ENCODE measurements around the gene SERPINA10. TPM values are rescaled to one million over a fixed set of nuclear protein-coding genes. Genes with fewer than 3 reads are reported as not detected.

Gene SERPINA10
- total RNA-seq, 4 donors from 2014 or later = 0.55 TPM; not detected in 3

DNA sequence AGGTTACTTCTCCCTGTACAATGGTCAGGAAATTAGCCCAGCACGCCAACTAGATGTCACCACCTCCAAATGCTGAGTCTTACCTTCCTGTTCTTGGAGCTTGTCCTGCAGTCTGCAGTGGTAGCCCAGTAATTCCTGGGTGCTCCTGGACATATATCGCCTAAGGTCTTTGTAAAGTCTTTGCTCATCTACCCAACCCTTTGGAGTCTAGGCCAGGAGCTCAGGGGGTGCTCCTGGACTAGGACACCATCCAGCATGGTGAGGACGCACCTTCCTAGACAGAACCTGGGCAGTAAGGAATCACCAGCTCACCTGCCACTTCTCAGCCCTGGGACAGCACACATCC lies 569 bp downstream of the SERPINA10 start:
- Histone ChIP-seq H3K27me3 (no peaks in the 10 kb centered on the region), H3K9me3 (no peaks in the 10 kb centered on the region), H3K27ac (no peak overlapping the region), H3K36me3 (no peaks in the 10 kb centered on the region), H3K4me1 (peaks cover 0 to 6% (median 3%) of the 10 kb centered on the region in 4 donors), H3K4me3 (no peak overlapping the region)
- no peak for DNase-seq
- intact Hi-C loops (cut with DNase I; ENCODE audit: low total_unique reads) = no loop called here
- TF ChIP-seq POLR2A (IDR thresholded peaks at IDR 0.05) (no peak), EP300 (IDR thresholded peaks at IDR 0.05; ENCODE audit: low read depth) (no peak), POLR2AphosphoS5 (IDR thresholded peaks at IDR 0.05) (no peak)
- TF ChIP-seq, protein P1, sequence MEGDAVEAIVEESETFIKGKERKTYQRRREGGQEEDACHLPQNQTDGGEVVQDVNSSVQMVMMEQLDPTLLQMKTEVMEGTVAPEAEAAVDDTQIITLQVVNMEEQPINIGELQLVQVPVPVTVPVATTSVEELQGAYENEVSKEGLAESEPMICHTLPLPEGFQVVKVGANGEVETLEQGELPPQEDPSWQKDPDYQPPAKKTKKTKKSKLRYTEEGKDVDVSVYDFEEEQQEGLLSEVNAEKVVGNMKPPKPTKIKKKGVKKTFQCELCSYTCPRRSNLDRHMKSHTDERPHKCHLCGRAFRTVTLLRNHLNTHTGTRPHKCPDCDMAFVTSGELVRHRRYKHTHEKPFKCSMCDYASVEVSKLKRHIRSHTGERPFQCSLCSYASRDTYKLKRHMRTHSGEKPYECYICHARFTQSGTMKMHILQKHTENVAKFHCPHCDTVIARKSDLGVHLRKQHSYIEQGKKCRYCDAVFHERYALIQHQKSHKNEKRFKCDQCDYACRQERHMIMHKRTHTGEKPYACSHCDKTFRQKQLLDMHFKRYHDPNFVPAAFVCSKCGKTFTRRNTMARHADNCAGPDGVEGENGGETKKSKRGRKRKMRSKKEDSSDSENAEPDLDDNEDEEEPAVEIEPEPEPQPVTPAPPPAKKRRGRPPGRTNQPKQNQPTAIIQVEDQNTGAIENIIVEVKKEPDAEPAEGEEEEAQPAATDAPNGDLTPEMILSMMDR (IDR thresholded peaks at IDR 0.05) = no peak
- in situ Hi-C loops (cut with MboI; ENCODE audit: low pct_ligation_motif_present in 1 of 4, low pct_unique_long_range_greater_than_20kb in 1 of 4, low sequenced_read_pairs in 3 of 4) = no loop called here
- WGBS, 2 donors (ENCODE audit: low coverage in 1 of 2) = 87% methylated on average over 3 of the region's 3 CpGs; no CpG with 5 or more reads in 1 of the 2 donors

DNA sequence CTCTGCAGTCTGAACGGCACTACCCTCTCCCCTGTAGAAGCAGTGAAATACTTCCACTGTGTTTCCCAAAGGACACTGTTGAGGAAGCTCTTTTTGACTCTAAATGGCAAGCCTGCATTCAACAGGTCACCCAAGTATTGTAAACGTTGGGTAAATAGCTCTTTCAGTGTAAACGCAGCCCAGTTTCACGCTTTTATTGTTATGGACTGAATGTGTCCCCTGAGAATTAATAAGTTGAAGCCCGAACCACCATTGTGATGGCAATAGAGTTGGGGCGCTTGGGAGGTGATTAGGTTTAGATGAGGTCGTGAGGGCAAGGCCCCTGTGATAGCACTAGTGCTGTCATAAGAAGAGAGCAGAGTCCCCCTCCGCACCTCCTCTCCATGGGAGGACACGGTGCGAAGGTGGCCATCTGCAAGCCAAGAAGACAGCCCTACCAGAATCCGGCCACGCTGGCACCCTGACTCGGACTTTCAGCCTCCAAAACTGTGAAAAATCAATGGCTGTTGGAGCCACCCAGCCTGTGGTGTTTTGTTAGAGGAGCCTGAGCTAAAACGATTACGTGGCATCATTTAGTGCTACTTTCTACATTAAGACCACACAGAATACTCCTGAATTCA lies 1.1 kb downstream of the SERPINA10 start:
- Histone ChIP-seq H3K4me3 (no peak overlapping the region), H3K9me3 (no peaks in the 10 kb centered on the region), H3K36me3 (no peaks in the 10 kb centered on the region), H3K4me1 (peaks cover 0 to 6% (median 3%) of the 10 kb centered on the region in 4 donors), H3K27me3 (no peaks in the 10 kb centered on the region), H3K27ac (no peak overlapping the region)
- TF ChIP-seq POLR2AphosphoS5 (IDR thresholded peaks at IDR 0.05) (no peak), POLR2A (IDR thresholded peaks at IDR 0.05) (no peak), EP300 (IDR thresholded peaks at IDR 0.05; ENCODE audit: low read depth) (no peak)
- TF ChIP-seq, protein P1 (IDR thresholded peaks at IDR 0.05) = no peak
- intact Hi-C loops (cut with DNase I; ENCODE audit: low total_unique reads) (no loop called here), in situ Hi-C loops (cut with MboI; ENCODE audit: low pct_ligation_motif_present in 1 of 4, low pct_unique_long_range_greater_than_20kb in 1 of 4, low sequenced_read_pairs in 3 of 4) (no loop called here)
- no peak for DNase-seq
- WGBS, 2 donors (ENCODE audit: low coverage in 1 of 2) = 72 to 86% methylated on average over 8 to 15 of the region's 15 CpGs

DNA sequence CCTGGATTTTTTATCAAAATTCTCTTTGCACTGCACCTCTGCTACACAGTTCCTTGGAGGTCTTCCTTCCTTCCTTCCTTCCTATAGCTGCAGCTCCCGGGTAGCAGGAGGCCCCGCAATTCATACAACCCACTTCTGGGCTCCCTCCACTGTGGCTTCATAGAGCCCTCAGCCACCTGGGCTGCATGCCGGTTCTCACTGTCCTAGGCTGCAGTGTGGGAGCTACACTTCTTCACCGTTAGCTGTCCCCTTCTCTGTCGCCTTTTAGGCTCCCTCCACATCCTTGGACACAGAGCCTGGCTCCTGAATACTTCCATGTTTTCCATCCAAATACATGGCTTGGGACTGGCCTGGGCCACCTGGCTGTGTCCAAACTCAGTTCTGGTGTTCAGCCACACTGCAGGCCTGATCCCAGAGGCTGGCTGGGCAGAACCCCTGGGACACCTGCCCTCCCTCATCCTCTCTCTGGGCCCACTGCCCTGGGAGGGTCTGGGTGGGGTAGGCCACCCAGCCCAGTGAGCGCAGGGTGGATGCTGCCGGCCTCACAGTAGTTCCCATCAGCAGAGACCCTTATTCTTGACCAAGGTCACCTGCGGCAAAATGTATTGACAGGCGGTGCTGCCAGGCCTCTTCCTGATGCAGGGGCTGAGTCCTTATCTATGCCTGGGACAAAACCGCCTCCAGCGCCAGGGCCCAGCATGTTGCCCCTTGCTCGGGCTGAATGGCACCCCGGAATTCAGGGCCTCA lies 1.7 kb downstream of the SERPINA10 start:
- intact Hi-C loops (cut with DNase I; ENCODE audit: low total_unique reads) (no loop called here), in situ Hi-C loops (cut with MboI; ENCODE audit: low pct_ligation_motif_present in 1 of 4, low pct_unique_long_range_greater_than_20kb in 1 of 4, low sequenced_read_pairs in 3 of 4) (no loop called here)
- TF ChIP-seq, protein P1 (IDR thresholded peaks at IDR 0.05) = no peak
- TF ChIP-seq EP300 (IDR thresholded peaks at IDR 0.05; ENCODE audit: low read depth) (no peak), POLR2A (IDR thresholded peaks at IDR 0.05) (no peak), POLR2AphosphoS5 (IDR thresholded peaks at IDR 0.05) (no peak)
- Histone ChIP-seq H3K27me3 (no peaks in the 10 kb centered on the region), H3K4me1 (peaks cover 0 to 6% (median 3%) of the 10 kb centered on the region in 4 donors), H3K9me3 (no peaks in the 10 kb centered on the region), H3K27ac (no peak overlapping the region), H3K4me3 (no peak overlapping the region), H3K36me3 (no peaks in the 10 kb centered on the region)
- 89 to 90% methylated on average over 5 to 13 of the region's 13 CpGs for WGBS, 2 donors (ENCODE audit: low coverage in 1 of 2)
- DNase-seq = no peak

DNA sequence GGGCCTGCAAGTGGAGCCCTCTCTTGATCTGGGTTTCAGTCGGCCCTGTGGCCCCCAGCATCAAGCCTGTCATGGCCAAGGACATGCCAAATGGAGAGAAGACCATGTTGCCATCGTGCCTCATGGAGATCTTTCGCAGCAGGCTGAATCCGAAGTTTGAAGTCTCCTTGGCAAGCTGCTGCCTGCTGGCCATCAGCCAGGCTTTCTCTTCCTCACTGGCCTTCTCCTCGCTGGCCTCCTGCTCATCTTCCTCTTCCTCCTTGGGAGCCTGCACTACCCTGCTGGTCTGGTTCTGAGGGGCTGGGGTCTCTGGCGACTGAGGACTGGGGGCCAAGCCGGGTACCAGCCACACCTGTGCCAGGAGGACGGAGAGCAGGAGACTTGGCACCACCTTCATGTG lies 2.9 kb downstream of the SERPINA10 start:
- in situ Hi-C loops (cut with MboI; ENCODE audit: low pct_ligation_motif_present in 1 of 4, low pct_unique_long_range_greater_than_20kb in 1 of 4, low sequenced_read_pairs in 3 of 4) (no loop called here), intact Hi-C loops (cut with DNase I; ENCODE audit: low total_unique reads) (no loop called here)
- no peak overlapping the region for H3K4me3 ChIP-seq
- no peaks in the 10 kb centered on the region for H3K9me3 ChIP-seq
- no peak for DNase-seq
- no peak for TF ChIP-seq POLR2A (IDR thresholded peaks at IDR 0.05)
- TF ChIP-seq POLR2AphosphoS5 (IDR thresholded peaks at IDR 0.05) = no peak
- no peak for TF ChIP-seq EP300 (IDR thresholded peaks at IDR 0.05; ENCODE audit: low read depth)
- TF ChIP-seq, protein P1 (IDR thresholded peaks at IDR 0.05) = no peak
- no peaks in the 10 kb centered on the region for H3K27me3 ChIP-seq
- H3K27ac ChIP-seq = no peak overlapping the region
- H3K4me1 ChIP-seq = peaks cover 0 to 6% (median 3%) of the 10 kb centered on the region in 4 donors
- WGBS, 2 donors (ENCODE audit: low coverage in 1 of 2) = 78% methylated on average over 8 of the region's 8 CpGs; no CpG with 5 or more reads in 1 of the 2 donors
- H3K36me3 ChIP-seq = no peaks in the 10 kb centered on the region
